Activated CD4-positive, alpha-beta memory T cell treated with anti-CD3 and anti-CD28 coated beads, Interleukin-2, amount 10 ng/mL, durations not matched to agents 7 days and 5 days (primary cell): ENCODE data around the gene DBH. TPM values are rescaled to one million over a fixed set of nuclear protein-coding genes. Genes with fewer than 3 reads are reported as not detected.

ENCODE experiments used
- CTCF ChIA-PET: fragments of 350-600 bp; sonication (Branson Sonifier 250); formaldehyde crosslinking; loops from one replicate; lab custom pipeline; 2021; ENCODE audit warnings: antibody characterized with exemption, inconsistent platforms; lab: Charles Lee
- POLR2A ChIA-PET: fragments of 350-600 bp; sonication (Branson Sonifier 250); formaldehyde crosslinking; loops from one replicate; lab custom pipeline; 2021; ENCODE audit warnings: antibody characterized with exemption; lab: Charles Lee
- DNase-seq: peaks from one replicate; pipeline ENCODE4 v3.0.0-alpha.2; 2020
- H3K27ac Mint-ChIP-seq: one replicate; pipeline ENCODE4 v1.8.0; 2021; ENCODE audit warnings: mild to moderate bottlenecking, mixed read lengths
- H3K27me3 Mint-ChIP-seq: one replicate; pipeline ENCODE4 v1.8.0; 2021; ENCODE audit warnings: mixed read lengths
- H3K36me3 Mint-ChIP-seq: one replicate; pipeline ENCODE4 v1.8.0; 2021; ENCODE audit warnings: low read depth, mixed read lengths
- H3K4me1 Mint-ChIP-seq: one replicate; pipeline ENCODE4 v1.8.0; 2021; ENCODE audit warnings: mixed read lengths
- H3K4me3 Mint-ChIP-seq: one replicate; pipeline ENCODE4 v1.8.0; 2021; ENCODE audit warnings: mild to moderate bottlenecking, mixed read lengths
- H3K9me3 Mint-ChIP-seq: one replicate; pipeline ENCODE4 v1.8.0; 2021; ENCODE audit warnings: mixed read lengths
- total RNA-seq, 2 experiments: library from RNA; stranded (reverse); gene quantifications; one replicate each; pipeline ENCODE4 v1.2.3, GENCODE V29; 2021

DBH gene
- total RNA-seq, 2 experiments from 2014 or later, result not detected

GRCh38 chr9:133607976-133608375, 28.2 kb upstream of the DBH start:
- no peaks in the 10 kb centered on the region for H3K9me3 Mint-ChIP-seq
- DNase-seq, result no peak
- H3K27ac Mint-ChIP-seq, result no peak overlapping the region
- CTCF ChIA-PET, result no interaction called here
- H3K36me3 Mint-ChIP-seq, result no peaks in the 10 kb centered on the region
- H3K4me1 Mint-ChIP-seq, result no peaks in the 10 kb centered on the region
- no peak overlapping the region for H3K4me3 Mint-ChIP-seq
- H3K27me3 Mint-ChIP-seq, result peaks cover 26% of the 10 kb centered on the region
- POLR2A ChIA-PET, result no interaction called here

GRCh38 chr9:133608382-133608781, 27.8 kb upstream of the DBH start:
- POLR2A ChIA-PET, result no interaction called here
- CTCF ChIA-PET, result no interaction called here
- no peak for DNase-seq
- Mint-ChIP-seq H3K36me3 (no peaks in the 10 kb centered on the region), H3K4me1 (no peaks in the 10 kb centered on the region), H3K27me3 (peaks cover 30% of the 10 kb centered on the region), H3K9me3 (no peaks in the 10 kb centered on the region), H3K27ac (no peak overlapping the region), H3K4me3 (no peak overlapping the region)

GRCh38 chr9:133608889-133609288, 27.3 kb upstream of the DBH start:
- Mint-ChIP-seq H3K27ac (no peak overlapping the region), H3K36me3 (no peaks in the 10 kb centered on the region), H3K27me3 (peaks cover 30% of the 10 kb centered on the region), H3K4me1 (no peaks in the 10 kb centered on the region), H3K4me3 (no peak overlapping the region), H3K9me3 (no peaks in the 10 kb centered on the region)
- ChIA-PET CTCF (no interaction called here), POLR2A (no interaction called here)
- no peak for DNase-seq

- H3K27me3 Mint-ChIP-seq, result peaks cover 30% of the 10 kb centered on the region
Measured at GRCh38 chr9:133609311-133610098, 26.7 kb upstream of the DBH start, which contains the start of gene FAM163B. Gene FAM163B (minus strand): TSS chr9:133609389. CDS start chr9:133580223, 29,166 bp downstream.

DNA sequence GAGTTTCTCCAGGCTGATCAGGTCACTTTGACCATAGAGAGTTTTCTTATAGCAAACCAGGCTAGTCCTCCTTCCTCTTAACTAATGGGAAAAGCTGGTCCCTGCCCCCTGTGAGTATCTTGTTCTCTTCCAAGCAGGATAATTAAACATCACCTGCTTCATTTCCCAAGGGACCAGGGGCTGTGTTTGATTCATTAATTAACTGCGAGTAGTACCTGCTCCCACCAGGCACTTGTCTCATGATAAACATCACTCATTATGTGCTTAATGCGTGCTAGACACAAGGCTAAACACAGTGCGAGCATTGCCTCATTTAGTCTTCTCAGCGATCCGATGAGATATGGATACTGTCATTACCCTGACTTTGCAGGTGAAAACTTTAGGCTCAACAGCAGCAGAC, 25.3 kb upstream of the DBH start:
- Mint-ChIP-seq H3K4me1 (no peaks in the 10 kb centered on the region), H3K27me3 (peaks cover 33% of the 10 kb centered on the region), H3K4me3 (no peak overlapping the region), H3K27ac (no peak overlapping the region), H3K9me3 (no peaks in the 10 kb centered on the region), H3K36me3 (no peaks in the 10 kb centered on the region)
- CTCF ChIA-PET, result no interaction called here
- POLR2A ChIA-PET, result no interaction called here
- no peak for DNase-seq

More at GRCh38 chr9:133609311-133610098, 26.7 kb upstream of the DBH start, which contains the start of gene FAM163B:
- Mint-ChIP-seq H3K9me3 (no peaks in the 10 kb centered on the region), H3K27ac (no peak within 1 kb of the TSS), H3K4me3 (no peak within 1 kb of the TSS), H3K36me3 (no peaks in the 10 kb centered on the region), H3K4me1 (no peaks in the 10 kb centered on the region)
- DNase-seq, result no peak
- POLR2A ChIA-PET, result no interaction called here
- CTCF ChIA-PET, result no interaction called here

DNA sequence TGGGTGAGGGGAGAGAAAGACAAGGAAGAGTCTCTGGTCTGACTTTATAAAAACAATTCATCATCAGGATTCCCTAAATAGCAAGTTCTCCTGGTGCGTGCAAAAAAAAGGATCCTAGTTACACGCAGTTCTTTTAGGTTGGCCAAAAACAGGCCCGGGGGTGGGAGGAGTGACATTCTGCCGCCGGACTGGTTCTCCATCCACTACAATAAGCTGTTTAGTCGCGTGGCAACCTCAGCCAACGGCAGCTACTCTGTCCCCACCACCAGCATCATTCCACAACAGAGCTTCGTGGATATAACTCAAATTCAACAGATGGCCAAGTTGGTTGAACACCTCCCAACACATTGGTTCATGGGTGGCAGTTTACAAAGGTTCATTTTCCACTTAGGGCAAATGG, 24.1 kb upstream of the DBH start:
- H3K27me3 Mint-ChIP-seq, result peaks cover 31% of the 10 kb centered on the region
- no peak for DNase-seq
- H3K27ac Mint-ChIP-seq, result no peak overlapping the region
- no peaks in the 10 kb centered on the region for H3K36me3 Mint-ChIP-seq
- no peaks in the 10 kb centered on the region for H3K9me3 Mint-ChIP-seq
- no peaks in the 10 kb centered on the region for H3K4me1 Mint-ChIP-seq
- no peak overlapping the region for H3K4me3 Mint-ChIP-seq
- ChIA-PET CTCF (no interaction called here), POLR2A (no interaction called here)

- ChIA-PET POLR2A (no interaction called here), CTCF (no interaction called here)
- Mint-ChIP-seq H3K27ac (no peak overlapping the region), H3K9me3 (no peaks in the 10 kb centered on the region), H3K4me1 (no peaks in the 10 kb centered on the region), H3K27me3 (peaks cover 31% of the 10 kb centered on the region), H3K36me3 (no peaks in the 10 kb centered on the region), H3K4me3 (no peak overlapping the region)
- no peak for DNase-seq
Measured at GRCh38 chr9:133612816-133613215, 23.3 kb upstream of the DBH start.

DNA sequence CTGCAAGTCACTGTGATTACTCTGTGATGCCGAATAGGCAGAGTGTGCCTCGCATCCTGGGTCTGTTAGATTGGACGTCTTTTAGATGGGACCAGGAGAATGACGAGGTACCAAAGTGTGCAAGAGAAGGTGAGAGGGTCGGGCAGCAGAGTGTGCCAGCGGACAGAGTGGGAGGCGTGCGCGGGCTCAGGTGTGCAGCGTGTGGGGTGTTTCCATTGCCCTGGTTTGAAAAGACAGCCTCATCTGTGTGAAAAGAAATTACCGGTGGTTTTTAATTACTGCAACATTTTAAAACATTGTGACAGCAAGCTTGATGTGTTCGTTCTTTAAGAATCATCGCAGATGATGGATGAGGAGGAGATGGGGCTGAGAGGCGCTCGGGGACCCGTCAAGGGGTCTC, 22.7 kb upstream of the DBH start:
- Mint-ChIP-seq H3K4me1 (no peaks in the 10 kb centered on the region), H3K27me3 (peaks cover 31% of the 10 kb centered on the region), H3K27ac (no peak overlapping the region), H3K4me3 (no peak overlapping the region), H3K9me3 (no peaks in the 10 kb centered on the region), H3K36me3 (no peaks in the 10 kb centered on the region)
- POLR2A ChIA-PET, result no interaction called here
- DNase-seq, result no peak
- CTCF ChIA-PET, result no interaction called here

GRCh38 chr9:133614056-133614455, 22.1 kb upstream of the DBH start:
- Mint-ChIP-seq H3K27me3 (peaks cover 30% of the 10 kb centered on the region), H3K36me3 (no peaks in the 10 kb centered on the region), H3K4me3 (no peak overlapping the region), H3K9me3 (no peaks in the 10 kb centered on the region), H3K27ac (no peak overlapping the region), H3K4me1 (no peaks in the 10 kb centered on the region)
- no peak for DNase-seq
- ChIA-PET POLR2A (no interaction called here), CTCF (no interaction called here)

- H3K27me3 Mint-ChIP-seq, result peaks cover 27% of the 10 kb centered on the region
- ChIA-PET CTCF (no interaction called here), POLR2A (no interaction called here)
- no peaks in the 10 kb centered on the region for H3K9me3 Mint-ChIP-seq
- H3K27ac Mint-ChIP-seq, result no peak overlapping the region
- no peaks in the 10 kb centered on the region for H3K36me3 Mint-ChIP-seq
- H3K4me1 Mint-ChIP-seq, result peaks cover 3% of the 10 kb centered on the region
- no peak overlapping the region for H3K4me3 Mint-ChIP-seq
- no peak for DNase-seq
Measured at GRCh38 chr9:133614678-133615077, 21.5 kb upstream of the DBH start.

DNA sequence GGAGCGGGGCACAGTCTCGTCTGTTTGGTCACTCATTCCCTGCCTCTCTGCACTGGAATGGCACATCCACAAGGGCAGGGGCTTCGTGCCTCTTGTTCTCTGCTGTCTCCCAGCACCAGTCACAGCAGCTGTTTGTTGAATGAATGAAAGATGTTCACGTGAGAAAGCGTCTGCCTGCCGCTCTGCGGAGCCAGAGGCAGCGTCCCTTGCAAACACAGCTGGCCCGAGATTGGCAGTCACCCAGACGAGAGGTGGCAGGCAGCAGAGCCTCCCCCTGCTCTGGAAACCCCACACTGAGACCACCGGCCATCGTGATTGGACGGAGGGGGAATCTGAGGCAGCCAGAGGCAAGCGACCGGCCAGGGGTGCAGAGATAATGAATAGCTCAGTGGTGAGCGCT, 21.0 kb upstream of the DBH start:
- CTCF ChIA-PET, result no interaction called here
- Mint-ChIP-seq H3K36me3 (no peaks in the 10 kb centered on the region), H3K27me3 (peaks cover 24% of the 10 kb centered on the region), H3K4me1 (peaks cover 8% of the 10 kb centered on the region), H3K9me3 (no peaks in the 10 kb centered on the region), H3K4me3 (no peak overlapping the region), H3K27ac (no peak overlapping the region)
- no peak for DNase-seq
- POLR2A ChIA-PET, result no interaction called here

DNA sequence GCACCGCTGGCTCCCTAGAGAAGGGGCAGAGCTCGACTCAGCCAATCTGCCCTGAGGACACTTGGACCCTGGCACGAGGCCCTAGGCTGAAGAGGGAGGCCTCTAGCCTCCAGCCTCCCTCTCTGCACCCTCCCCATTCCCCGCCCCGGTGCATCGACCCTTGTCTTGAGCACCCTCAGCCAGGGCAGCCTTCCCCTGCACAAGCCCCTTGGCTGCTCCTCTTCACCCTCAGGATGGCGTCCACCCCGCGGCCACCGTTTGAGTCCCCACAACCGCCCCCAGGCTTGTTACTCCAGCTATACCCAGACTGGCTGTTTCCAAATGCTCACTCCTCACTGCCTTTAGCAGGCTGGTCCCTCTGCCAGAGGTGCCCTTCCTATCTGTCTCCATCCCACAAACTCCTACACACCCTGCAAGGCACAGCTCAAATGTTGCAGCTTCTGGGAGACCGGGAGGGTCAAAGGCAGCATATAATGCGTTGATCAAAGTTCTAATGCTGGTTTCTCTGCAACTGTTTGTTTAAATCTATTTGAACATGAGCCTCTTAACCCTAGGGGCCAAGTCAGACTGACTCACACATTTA, 20.5 kb upstream of the DBH start:
- Mint-ChIP-seq H3K4me1 (peaks cover 10% of the 10 kb centered on the region), H3K27ac (no peak overlapping the region), H3K4me3 (no peak overlapping the region), H3K36me3 (no peaks in the 10 kb centered on the region), H3K27me3 (peaks cover 20% of the 10 kb centered on the region), H3K9me3 (no peaks in the 10 kb centered on the region)
- ChIA-PET CTCF (no interaction called here), POLR2A (no interaction called here)
- DNase-seq, result no peak

DNA sequence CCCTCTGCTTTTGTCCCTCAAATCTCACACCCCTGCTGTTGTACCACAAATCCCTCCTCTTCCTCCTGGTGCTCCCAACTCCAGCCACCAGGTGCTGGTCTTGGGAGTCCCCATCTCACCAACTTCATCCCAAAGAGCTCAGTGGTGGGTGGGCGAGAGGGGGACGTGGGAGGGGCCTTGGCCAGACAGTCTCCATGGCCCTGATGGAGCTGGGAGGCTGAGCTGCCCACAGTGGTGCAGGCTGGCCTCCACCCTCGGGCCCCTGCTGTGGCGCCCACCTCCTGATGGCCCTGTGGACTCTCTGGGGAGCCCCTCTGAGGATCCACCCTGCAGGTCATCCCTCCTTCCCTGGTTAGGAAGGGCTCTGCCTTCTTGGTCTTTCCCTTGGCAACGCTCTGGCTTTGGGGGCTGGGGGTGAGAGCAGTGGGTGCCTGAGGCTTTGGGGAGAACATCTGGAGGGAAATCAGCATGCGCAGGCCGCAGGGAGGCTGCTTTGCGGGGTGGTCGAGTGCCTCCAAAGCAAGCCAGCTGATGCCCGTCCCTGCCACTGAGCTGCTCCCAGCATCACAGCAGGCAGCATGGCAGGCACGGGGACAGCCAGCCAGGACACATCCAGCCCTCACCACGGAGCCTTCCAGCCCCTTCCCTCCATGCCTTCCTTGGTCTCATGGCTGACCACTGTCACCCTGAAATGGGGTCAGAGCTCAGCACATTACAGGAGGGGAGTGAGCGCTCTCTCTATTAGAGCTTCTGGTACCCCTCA, 19.3 kb upstream of the DBH start:
- H3K27ac Mint-ChIP-seq, result no peak overlapping the region
- no peaks in the 10 kb centered on the region for H3K36me3 Mint-ChIP-seq
- no peaks in the 10 kb centered on the region for H3K9me3 Mint-ChIP-seq
- H3K4me1 Mint-ChIP-seq, result peaks cover 19% of the 10 kb centered on the region
- H3K4me3 Mint-ChIP-seq, result no peak overlapping the region
- ChIA-PET POLR2A (no interaction called here), CTCF (no interaction called here)
- DNase-seq, result no peak
- H3K27me3 Mint-ChIP-seq, result peaks cover 13% of the 10 kb centered on the region
